Peyer's patch (tissue), 4 donors: ENCODE data around the gene RIMS4. TPM values are rescaled to one million over a fixed set of nuclear protein-coding genes. Genes with fewer than 3 reads are reported as not detected.

ENCODE experiments used
- DNase-seq, 3 donors: peaks; one replicate each; pipeline ENCODE4 v3.0.0-alpha.2; 2017 to 2019
- H3K27ac ChIP-seq, 4 donors: fragments of 200-600 bp; sonication (generic); one replicate each; pipeline ENCODE4 v1.5.1; 2016 to 2019
- H3K27me3 ChIP-seq, 2 donors: fragments of 200-600 bp; sonication (generic); one replicate each; pipeline ENCODE4 v1.5.1; 2019
- H3K36me3 ChIP-seq, 3 donors: fragments of 200-600 bp; sonication (generic); one replicate each; pipeline ENCODE4 v1.5.1; 2016 to 2019
- H3K4me1 ChIP-seq, 4 donors: fragments of 200-600 bp; sonication (generic); one replicate each; pipeline ENCODE4 v1.5.1; 2016 to 2019
- H3K4me3 ChIP-seq, 4 donors: fragments of 200-600 bp; sonication (generic); 1 replicate in 3 of 4; 2 replicates in 1 of 4; pipeline ENCODE4 v1.5.1; 2016 to 2019; ENCODE audit warnings: mild to moderate bottlenecking in 1 of 4
- H3K9me3 ChIP-seq, 4 donors: fragments of 200-600 bp; sonication (generic); one replicate each; pipeline ENCODE4 v1.5.1; 2016 to 2019; ENCODE audit warnings: mild to moderate bottlenecking in 1 of 4
- CTCF ChIP-seq, 6 experiments: fragments of 450-650 bp in 4 of 6; fragments of 200-600 bp in 2 of 6; sonication (generic) in 1 of 6; IDR thresholded peaks; one replicate each; pipeline ENCODE4 v1.5.1; 2017 to 2019; ENCODE audit warnings: antibody characterized with exemption in 6 of 6, mild to moderate bottlenecking in 3 of 6, moderate library complexity in 1 of 6
- POLR2A ChIP-seq, 2 donors: fragments of 450-650 bp; IDR thresholded peaks; one replicate each; pipeline ENCODE4 v1.5.1; 2017; ENCODE audit warnings: antibody characterized with exemption in 2 of 2, mild to moderate bottlenecking in 2 of 2, moderate library complexity in 2 of 2
- total RNA-seq, 4 donors: library from RNA; depleted of rRNA; stranded (reverse); fragments of >200 nt; gene quantifications; one replicate each; pipeline ENCODE4 v1.1.0, GENCODE V29; 2016

Gene RIMS4
- total RNA-seq, 4 donors from 2014 or later: 0.13 to 0.18 TPM; not detected in 2

GRCh38 chr20:44724423-44725091 lies 85.8 kb downstream of the RIMS4 start:
- no peak overlapping the region for H3K4me3 ChIP-seq
- H3K36me3 ChIP-seq: no peaks in the 10 kb centered on the region
- H3K9me3 ChIP-seq: no peaks in the 10 kb centered on the region
- no peak overlapping the region for H3K27ac ChIP-seq
- DNase-seq: no peak
- no peaks in the 10 kb centered on the region for H3K27me3 ChIP-seq
- no peaks in the 10 kb centered on the region for H3K4me1 ChIP-seq
- TF ChIP-seq POLR2A (IDR thresholded peaks at IDR 0.05) (no peak), CTCF (IDR thresholded peaks at IDR 0.05) (no peak)

GRCh38 chr20:44723798-44724362 lies 86.5 kb downstream of the RIMS4 start:
- H3K36me3 ChIP-seq: no peaks in the 10 kb centered on the region
- no peaks in the 10 kb centered on the region for H3K27me3 ChIP-seq
- no peak overlapping the region for H3K4me3 ChIP-seq
- H3K9me3 ChIP-seq: no peaks in the 10 kb centered on the region
- H3K27ac ChIP-seq: no peak overlapping the region
- no peaks in the 10 kb centered on the region for H3K4me1 ChIP-seq
- TF ChIP-seq CTCF (IDR thresholded peaks at IDR 0.05): no peak
- DNase-seq: no peak

- Histone ChIP-seq H3K9me3 (no peaks in the 10 kb centered on the region), H3K4me1 (no peaks in the 10 kb centered on the region), H3K36me3 (no peaks in the 10 kb centered on the region), H3K4me3 (no peak overlapping the region), H3K27me3 (no peaks in the 10 kb centered on the region), H3K27ac (no peak overlapping the region)
- TF ChIP-seq POLR2A (IDR thresholded peaks at IDR 0.05): no peak
- no peak for DNase-seq
Observed at GRCh38 chr20:44723391-44723790, 87.0 kb downstream of the RIMS4 start.

GRCh38 chr20:44722990-44723389 lies 87.4 kb downstream of the RIMS4 start:
- Histone ChIP-seq H3K27ac (no peak overlapping the region), H3K4me3 (no peak overlapping the region), H3K36me3 (no peaks in the 10 kb centered on the region), H3K27me3 (no peaks in the 10 kb centered on the region), H3K9me3 (no peaks in the 10 kb centered on the region), H3K4me1 (no peaks in the 10 kb centered on the region)
- no peak for TF ChIP-seq POLR2A (IDR thresholded peaks at IDR 0.05)
- no peak for TF ChIP-seq CTCF (IDR thresholded peaks at IDR 0.05)
- DNase-seq: no peak

- no peak for TF ChIP-seq POLR2A (IDR thresholded peaks at IDR 0.05)
- no peak for TF ChIP-seq CTCF (IDR thresholded peaks at IDR 0.05)
- H3K36me3 ChIP-seq: no peaks in the 10 kb centered on the region
Observed at GRCh38 chr20:44721785-44722054, 88.6 kb downstream of the RIMS4 start.

GRCh38 chr20:44720997-44721784 lies 89.2 kb downstream of the RIMS4 start:
- no peaks in the 10 kb centered on the region for H3K4me1 ChIP-seq
- no peaks in the 10 kb centered on the region for H3K36me3 ChIP-seq
- H3K9me3 ChIP-seq: no peaks in the 10 kb centered on the region
- TF ChIP-seq POLR2A (IDR thresholded peaks at IDR 0.05) (no peak), CTCF (IDR thresholded peaks at IDR 0.05) (no peak)
- H3K27me3 ChIP-seq: no peaks in the 10 kb centered on the region
- no peak overlapping the region for H3K4me3 ChIP-seq
- H3K27ac ChIP-seq: peak overlapping the region in 1 of 4 donors; percentile 25
- DNase-seq: no peak

More at GRCh38 chr20:44721785-44722054, 88.6 kb downstream of the RIMS4 start:
- Histone ChIP-seq H3K27ac (no peak overlapping the region), H3K4me3 (no peak overlapping the region), H3K27me3 (no peaks in the 10 kb centered on the region), H3K4me1 (no peaks in the 10 kb centered on the region), H3K9me3 (no peaks in the 10 kb centered on the region)
- no peak for DNase-seq
